CD4-positive, alpha-beta T cell (primary cell): ENCODE data around the gene HSCB. TPM values are rescaled to one million over a fixed set of nuclear protein-coding genes. Genes with fewer than 3 reads are reported as not detected.
"Not testable (repeated sequence)": the region's sequence is repeated elsewhere in the genome, so short reads cannot be mapped to it uniquely, and the experiment has no call there.

Source experiments
- ATAC-seq: fragments of 200-7000 bp; cut with Tn5 transposase; one replicate; pipeline ENCODE4 v1.10.0; 2022; ENCODE audit warnings: mild to moderate bottlenecking; ENCODE audit not compliant: poor library complexity
- CTCF ChIA-PET: fragments of 350-600 bp; sonication (Branson Sonifier 250); formaldehyde crosslinking; loops from one replicate; lab custom pipeline; 2021; ENCODE audit warnings: antibody characterized with exemption, inconsistent platforms; lab: Charles Lee
- POLR2A ChIA-PET: fragments of 350-600 bp; sonication (Branson Sonifier 250); formaldehyde crosslinking; loops from one replicate; lab custom pipeline; 2021; ENCODE audit warnings: antibody characterized with exemption, inconsistent platforms; lab: Charles Lee
- DNase-seq, 14 experiments: peaks; one replicate each; pipeline ENCODE4 v3.0.0-alpha.2; 2013 to 2020; ENCODE audit warnings: mixed read lengths in 2 of 14
- H3K27ac ChIP-seq, 2 donors: one replicate each; pipeline versions ENCODE4 v1.5.1 to v1.7.0; 2013; ENCODE audit warnings: low read length in 2 of 2, low read depth in 1 of 2, mild to moderate bottlenecking in 1 of 2
- H3K27me3 ChIP-seq, 2 experiments: 1 replicate in 1 of 2; 2 replicates in 1 of 2; pipeline versions ENCODE4 v1.6.1 to v1.7.0; 2013; ENCODE audit warnings: low read length in 2 of 2, control low read depth in 1 of 2, mild to moderate bottlenecking in 1 of 2, moderate library complexity in 1 of 2; ENCODE audit not compliant: insufficient read depth in 2 of 2, control insufficient read depth in 1 of 2
- H3K36me3 ChIP-seq: one replicate; pipeline ENCODE4 v1.6.1; 2013; ENCODE audit warnings: low read length, control low read depth; ENCODE audit not compliant: insufficient read depth
- H3K4me1 ChIP-seq: one replicate; pipeline ENCODE4 v1.6.1; 2013; ENCODE audit warnings: low read length, control low read depth; ENCODE audit not compliant: insufficient read depth
- H3K4me3 ChIP-seq: one replicate; pipeline ENCODE4 v1.5.1; 2013; ENCODE audit warnings: mild to moderate bottlenecking, low read length, moderate library complexity
- H3K9me3 ChIP-seq, 2 experiments: 1 replicate in 1 of 2; 2 replicates in 1 of 2; pipeline versions ENCODE4 v1.6.1 to v1.7.0; 2013; ENCODE audit warnings: low read length in 2 of 2, mild to moderate bottlenecking in 2 of 2, control low read depth in 1 of 2, moderate library complexity in 1 of 2; ENCODE audit not compliant: control insufficient read depth in 1 of 2, insufficient read depth in 1 of 2
- H3K27ac Mint-ChIP-seq: one replicate; pipeline ENCODE4 v1.8.0; 2020; ENCODE audit warnings: mixed read lengths
- H3K27me3 Mint-ChIP-seq: one replicate; pipeline ENCODE4 v1.8.0; 2021; ENCODE audit warnings: mixed read lengths
- H3K36me3 Mint-ChIP-seq: one replicate; pipeline ENCODE4 v1.8.0; 2021; ENCODE audit warnings: low read depth, mixed read lengths
- H3K4me1 Mint-ChIP-seq: one replicate; pipeline ENCODE4 v1.8.0; 2021; ENCODE audit warnings: low read depth, mixed read lengths
- H3K4me3 Mint-ChIP-seq: one replicate; pipeline ENCODE4 v1.8.0; 2020; ENCODE audit warnings: mild to moderate bottlenecking, mixed read lengths
- H3K9me3 Mint-ChIP-seq: one replicate; pipeline ENCODE4 v1.8.0; 2020; ENCODE audit warnings: mixed read lengths
- intact Hi-C, 2 experiments: fragments of 100-400 bp; cut with DNase I in 1 of 2; cut with micrococcal nuclease in 1 of 2; formaldehyde crosslinking; loops; one replicate each; pipeline versions ENCODE4 v1.15.1 to v1.9.0; 2023 to 2025; cut with DNase I, micrococcal nuclease
- total RNA-seq, 174 experiments: library from RNA in 2 of 174; stranded (reverse) in 2 of 174; gene quantifications; one replicate each; pipeline ENCODE4 v1.2.3 and lab custom pipeline; 2021 to 2026
- TF ChIP-seq, protein P1 (sequence below): fragments of 200-600 bp; IDR thresholded peaks from one replicate; pipeline ENCODE4 v1.8.0; 2022; ENCODE audit warnings: antibody characterized with exemption, mild to moderate bottlenecking

HSCB gene
- total RNA-seq, 2 experiments from 2014 or later, result 3.4 to 3.7 TPM

- H3K9me3 Mint-ChIP-seq, result no peaks in the 10 kb centered on the region
- no peak for ATAC-seq
- CTCF ChIA-PET, result no interaction called here
These were observed 4.1 kb upstream of the HSCB start for GRCh38 chr22:28737701-28738100.

GRCh38 chr22:28738876-28739275, 3.0 kb upstream of the HSCB start:
- Mint-ChIP-seq H3K36me3 (peaks cover 25% of the 10 kb centered on the region), H3K4me1 (peaks cover 34% of the 10 kb centered on the region), H3K4me3 (peak overlapping the region; percentile 18)
- CTCF ChIA-PET, H3K36me3 ChIP-seq, DNase-seq, H3K27me3 ChIP-seq, H3K9me3 Mint-ChIP-seq, ATAC-seq, H3K27me3 Mint-ChIP-seq, intact Hi-C loops, H3K27ac ChIP-seq, H3K9me3 ChIP-seq, H3K4me3 ChIP-seq, H3K27ac Mint-ChIP-seq: not testable (repeated sequence)
- POLR2A ChIA-PET, result interaction anchor here (0.8 kb wide), 1 partner anchor 14 kb away, joined by 3 read pairs; no protein-coding TSS in a partner anchor
- peaks cover 21% of the 10 kb centered on the region for H3K4me1 ChIP-seq

More at GRCh38 chr22:28737701-28738100, 4.1 kb upstream of the HSCB start:
- H3K4me1 ChIP-seq, result peaks cover 15% of the 10 kb centered on the region
- H3K9me3 ChIP-seq, result no peaks in the 10 kb centered on the region
- Mint-ChIP-seq H3K4me3 (no peak overlapping the region), H3K4me1 (peaks cover 23% of the 10 kb centered on the region), H3K27ac (no peak overlapping the region), H3K36me3 (peaks cover 26% of the 10 kb centered on the region), H3K27me3 (no peaks in the 10 kb centered on the region)
- TF ChIP-seq, protein P1, sequence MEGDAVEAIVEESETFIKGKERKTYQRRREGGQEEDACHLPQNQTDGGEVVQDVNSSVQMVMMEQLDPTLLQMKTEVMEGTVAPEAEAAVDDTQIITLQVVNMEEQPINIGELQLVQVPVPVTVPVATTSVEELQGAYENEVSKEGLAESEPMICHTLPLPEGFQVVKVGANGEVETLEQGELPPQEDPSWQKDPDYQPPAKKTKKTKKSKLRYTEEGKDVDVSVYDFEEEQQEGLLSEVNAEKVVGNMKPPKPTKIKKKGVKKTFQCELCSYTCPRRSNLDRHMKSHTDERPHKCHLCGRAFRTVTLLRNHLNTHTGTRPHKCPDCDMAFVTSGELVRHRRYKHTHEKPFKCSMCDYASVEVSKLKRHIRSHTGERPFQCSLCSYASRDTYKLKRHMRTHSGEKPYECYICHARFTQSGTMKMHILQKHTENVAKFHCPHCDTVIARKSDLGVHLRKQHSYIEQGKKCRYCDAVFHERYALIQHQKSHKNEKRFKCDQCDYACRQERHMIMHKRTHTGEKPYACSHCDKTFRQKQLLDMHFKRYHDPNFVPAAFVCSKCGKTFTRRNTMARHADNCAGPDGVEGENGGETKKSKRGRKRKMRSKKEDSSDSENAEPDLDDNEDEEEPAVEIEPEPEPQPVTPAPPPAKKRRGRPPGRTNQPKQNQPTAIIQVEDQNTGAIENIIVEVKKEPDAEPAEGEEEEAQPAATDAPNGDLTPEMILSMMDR, result no peak
- no peak overlapping the region for H3K27ac ChIP-seq
- H3K4me3 ChIP-seq, result no peak overlapping the region
- no peaks in the 10 kb centered on the region for H3K27me3 ChIP-seq
- peaks cover 3% of the 10 kb centered on the region for H3K36me3 ChIP-seq
- intact Hi-C loops, result no loop called here
- no peak for DNase-seq
- POLR2A ChIA-PET, result no interaction called here

DNA sequence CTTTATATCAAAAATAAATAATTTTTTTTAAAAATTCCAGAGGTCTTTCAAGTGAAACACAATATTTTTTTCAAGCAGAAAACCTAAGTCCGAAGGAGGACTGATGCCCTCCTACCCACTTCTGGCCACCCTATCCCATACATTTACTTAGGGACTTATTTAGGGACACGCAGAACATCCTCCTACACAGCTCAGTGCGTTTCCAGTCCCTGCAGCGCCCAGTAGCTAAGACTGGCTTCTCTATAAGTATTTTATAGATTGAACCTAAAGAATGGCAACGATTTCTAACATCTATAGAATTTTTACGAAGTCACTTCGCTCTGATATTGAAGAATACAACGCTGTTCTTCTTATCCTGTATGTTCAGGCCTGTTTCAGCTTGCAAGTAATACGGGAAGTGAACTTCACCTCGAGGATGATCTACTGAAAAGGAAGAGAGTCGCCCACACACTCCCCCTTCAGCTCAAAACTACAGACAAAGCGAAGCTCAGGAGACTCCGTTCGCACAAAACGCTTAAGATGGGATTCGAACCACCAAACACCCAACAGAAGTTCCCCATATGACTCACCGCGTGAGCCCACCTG, 547 bp upstream of the HSCB start:
- POLR2A ChIA-PET, result interaction anchor here (0.6 to 2.4 kb wide), 5 partner anchors 32 to 142 kb away, joined by 3 to 18 read pairs (median 4); partner anchors contain the start of genes CCDC117, XBP1 and ZNRF3
- Histone ChIP-seq H3K27me3 (no peaks in the 10 kb centered on the region), H3K4me3 (peak overlapping the region; percentile 98), H3K4me1 (peaks cover 21% of the 10 kb centered on the region), H3K36me3 (peaks cover 19% of the 10 kb centered on the region), H3K27ac (peak overlapping the region in 1 of 2 donors; percentile 96), H3K9me3 (no peaks in the 10 kb centered on the region)
- H3K4me1 Mint-ChIP-seq, result peaks cover 34% of the 10 kb centered on the region
- H3K4me3 Mint-ChIP-seq, result peak overlapping the region; percentile 98
- H3K27ac Mint-ChIP-seq, result peak overlapping the region; percentile 94
- TF ChIP-seq, protein P1, result no peak
- intact Hi-C loops, result loop anchor here (1.0 to 5.0 kb wide), 3 partner anchors 61 to 331 kb away; partner anchors contain the start of genes KREMEN1 (in 1 of the 2), XBP1 (in 1 of the 2) and ZNRF3 (in 1 of the 2)
- CTCF ChIA-PET, result interaction anchor here (1.0 kb wide), 1 partner anchor 32 kb away, joined by 3 read pairs; the partner anchor contains the start of gene CCDC117
- DNase-seq, result no peak
- H3K36me3 Mint-ChIP-seq, result peaks cover 38% of the 10 kb centered on the region
- H3K9me3 Mint-ChIP-seq, result no peaks in the 10 kb centered on the region
- no peaks in the 10 kb centered on the region for H3K27me3 Mint-ChIP-seq
- ATAC-seq, result no peak
